ENCODE measurements around the gene NLGN1.
"Not testable (repeated sequence)": the region's sequence is repeated elsewhere in the genome, so short reads cannot be mapped to it uniquely, and the experiment has no call there.

NLGN1 gene

GRCh38 chr3:173568623-173569022, 171.1 kb downstream of the NLGN1 start:
- no peak for DNase-seq

GRCh38 chr3:173583496-173583895, 186.0 kb downstream of the NLGN1 start:
- no peak for DNase-seq

GRCh38 chr3:173584093-173584837, 186.7 kb downstream of the NLGN1 start:
- DNase-seq = no peak

- no peak for DNase-seq
Measured at GRCh38 chr3:173584838-173585831, 187.6 kb downstream of the NLGN1 start.

GRCh38 chr3:173586166-173586565, 188.6 kb downstream of the NLGN1 start:
- DNase-seq = no peak

GRCh38 chr3:173587055-173587454, 189.5 kb downstream of the NLGN1 start:
- no peak for DNase-seq

- DNase-seq = no peak
Measured at GRCh38 chr3:173588556-173588955, 191.0 kb downstream of the NLGN1 start.

- no peak for DNase-seq
Measured at GRCh38 chr3:173589116-173589515, 191.6 kb downstream of the NLGN1 start.

- DNase-seq = no peak
Measured at GRCh38 chr3:173591401-173591800, 193.9 kb downstream of the NLGN1 start.

- DNase-seq = not testable (repeated sequence)
Measured at GRCh38 chr3:173594881-173595280, 197.3 kb downstream of the NLGN1 start.

- DNase-seq = no peak
Measured at GRCh38 chr3:173599673-173600072, 202.1 kb downstream of the NLGN1 start.

- no peak for DNase-seq
Measured at GRCh38 chr3:173614522-173614921, 217.0 kb downstream of the NLGN1 start.

GRCh38 chr3:173615661-173616060, 218.1 kb downstream of the NLGN1 start:
- no peak for DNase-seq

- no peak for DNase-seq
Measured at GRCh38 chr3:173617490-173617889, 219.9 kb downstream of the NLGN1 start.

GRCh38 chr3:173618148-173618547, 220.6 kb downstream of the NLGN1 start:
- no peak for DNase-seq

- no peak for DNase-seq
Measured at GRCh38 chr3:173618703-173619102, 221.2 kb downstream of the NLGN1 start.

- no peak for DNase-seq
Measured at GRCh38 chr3:173622166-173622565, 224.6 kb downstream of the NLGN1 start.

- DNase-seq = no peak
Measured at GRCh38 chr3:173624086-173624485, 226.5 kb downstream of the NLGN1 start.

- no peak for DNase-seq
Measured at GRCh38 chr3:173630849-173631248, 233.3 kb downstream of the NLGN1 start.

GRCh38 chr3:173632945-173633344, 235.4 kb downstream of the NLGN1 start:
- DNase-seq = no peak

GRCh38 chr3:173635826-173636225, 238.3 kb downstream of the NLGN1 start:
- no peak for DNase-seq

- DNase-seq = no peak
Measured at GRCh38 chr3:173639098-173639497, 241.6 kb downstream of the NLGN1 start.

GRCh38 chr3:173641696-173642095, 244.2 kb downstream of the NLGN1 start:
- DNase-seq = no peak
